ENCODE results near the gene HMSD. TPM values are rescaled to one million over a fixed set of nuclear protein-coding genes. Genes with fewer than 3 reads are reported as not detected.
A peak's percentile ranks its signal among the peaks of the same experiment; 100 is the strongest.
"Not testable (repeated sequence)": the region's sequence is repeated elsewhere in the genome, so short reads cannot be mapped to it uniquely, and the experiment has no call there.

The HMSD gene
- total and polyA plus RNA-seq, 2 experiments from 2014 or later, result 0.10 TPM; not detected in 1

DNA sequence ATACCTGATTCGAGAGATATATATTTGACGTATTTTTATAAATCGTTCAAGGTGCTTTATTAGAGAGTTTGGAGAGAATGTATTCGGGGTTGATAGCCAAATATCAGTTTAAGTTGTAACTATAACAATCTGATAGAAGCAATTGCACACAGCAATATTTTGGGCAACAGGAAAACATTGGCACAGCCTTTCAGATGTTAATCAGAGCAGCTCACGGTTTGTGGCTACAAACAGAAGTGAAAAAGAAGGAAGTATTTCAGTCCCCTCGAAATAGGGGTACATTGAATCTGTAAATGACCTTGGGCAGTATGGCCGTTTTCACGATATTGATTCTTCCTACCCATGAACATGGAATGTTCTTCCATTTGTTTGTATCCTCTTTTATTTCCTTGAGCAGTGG is 20.8 kb upstream of the HMSD start:
- no peak for DNase-seq (ENCODE audit: low spot score)
- WGBS (ENCODE audit: low lambda C conversion rate, missing lambda C conversion rate), result 83% methylated on average over 8 of the region's 8 CpGs
- Histone ChIP-seq H3K36me3 (replicated peaks; ENCODE audit: insufficient read depth, low read depth) (no peaks in the 10 kb centered on the region), H3K9me3 (ENCODE audit: low read depth) (no peaks in the 10 kb centered on the region), H3K4me1 (ENCODE audit: insufficient read depth) (no peaks in the 10 kb centered on the region), H3K9me2 (replicated peaks; ENCODE audit: insufficient read depth) (no peaks in the 10 kb centered on the region), H4K20me1 (ENCODE audit: insufficient read depth, poor library complexity, severe bottlenecking) (no peaks in the 10 kb centered on the region), H3K27me3 (peaks cover 9% of the 10 kb centered on the region), H3K27ac (no peak overlapping the region), H3K4me2 (no peak overlapping the region), H3K4me3 (no peak overlapping the region), H3K79me2 (no peaks in the 10 kb centered on the region), H2AFZ (no peak overlapping the region)
- no peak for TF ChIP-seq EZH2phosphoT487 (IDR thresholded peaks at IDR 0.05; ENCODE audit: low read depth, severe bottlenecking, unreplicated experiment)
- TF ChIP-seq, protein P1, sequence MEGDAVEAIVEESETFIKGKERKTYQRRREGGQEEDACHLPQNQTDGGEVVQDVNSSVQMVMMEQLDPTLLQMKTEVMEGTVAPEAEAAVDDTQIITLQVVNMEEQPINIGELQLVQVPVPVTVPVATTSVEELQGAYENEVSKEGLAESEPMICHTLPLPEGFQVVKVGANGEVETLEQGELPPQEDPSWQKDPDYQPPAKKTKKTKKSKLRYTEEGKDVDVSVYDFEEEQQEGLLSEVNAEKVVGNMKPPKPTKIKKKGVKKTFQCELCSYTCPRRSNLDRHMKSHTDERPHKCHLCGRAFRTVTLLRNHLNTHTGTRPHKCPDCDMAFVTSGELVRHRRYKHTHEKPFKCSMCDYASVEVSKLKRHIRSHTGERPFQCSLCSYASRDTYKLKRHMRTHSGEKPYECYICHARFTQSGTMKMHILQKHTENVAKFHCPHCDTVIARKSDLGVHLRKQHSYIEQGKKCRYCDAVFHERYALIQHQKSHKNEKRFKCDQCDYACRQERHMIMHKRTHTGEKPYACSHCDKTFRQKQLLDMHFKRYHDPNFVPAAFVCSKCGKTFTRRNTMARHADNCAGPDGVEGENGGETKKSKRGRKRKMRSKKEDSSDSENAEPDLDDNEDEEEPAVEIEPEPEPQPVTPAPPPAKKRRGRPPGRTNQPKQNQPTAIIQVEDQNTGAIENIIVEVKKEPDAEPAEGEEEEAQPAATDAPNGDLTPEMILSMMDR (IDR thresholded peaks at IDR 0.05; ENCODE audit: poor library complexity), result no peak
- TF ChIP-seq EZH2 (IDR thresholded peaks at IDR 0.05; ENCODE audit: borderline replicate concordance), result no peak

DNA sequence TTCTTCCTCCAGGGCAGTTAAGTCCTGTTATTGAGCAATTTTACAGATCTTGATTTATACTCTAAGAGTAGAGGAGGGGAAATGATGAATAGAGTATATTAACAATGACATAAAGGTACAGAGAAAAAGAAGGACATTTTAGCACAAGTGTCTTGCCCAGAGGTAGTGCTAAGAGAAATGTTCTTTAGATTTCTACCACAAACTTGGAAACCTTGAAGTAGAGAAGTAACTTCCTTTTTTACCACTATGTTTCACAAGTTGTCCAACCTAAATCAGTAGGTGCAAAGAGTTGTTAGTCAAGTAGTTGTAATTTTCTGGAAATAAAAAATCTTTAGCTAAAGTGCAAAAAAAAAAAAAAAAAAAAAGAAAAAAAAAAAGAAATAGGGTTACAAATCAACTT is 19.7 kb upstream of the HMSD start:
- not testable (repeated sequence) for H4K20me1 ChIP-seq (ENCODE audit: insufficient read depth, poor library complexity, severe bottlenecking); H3K79me2 ChIP-seq; H3K36me3 ChIP-seq (replicated peaks; ENCODE audit: insufficient read depth, low read depth); H3K9me2 ChIP-seq (replicated peaks; ENCODE audit: insufficient read depth); H2AFZ ChIP-seq; H3K4me1 ChIP-seq (ENCODE audit: insufficient read depth); H3K9me3 ChIP-seq (ENCODE audit: low read depth); H3K27me3 ChIP-seq; DNase-seq (ENCODE audit: low spot score); H3K4me2 ChIP-seq; H3K27ac ChIP-seq; H3K4me3 ChIP-seq

DNA sequence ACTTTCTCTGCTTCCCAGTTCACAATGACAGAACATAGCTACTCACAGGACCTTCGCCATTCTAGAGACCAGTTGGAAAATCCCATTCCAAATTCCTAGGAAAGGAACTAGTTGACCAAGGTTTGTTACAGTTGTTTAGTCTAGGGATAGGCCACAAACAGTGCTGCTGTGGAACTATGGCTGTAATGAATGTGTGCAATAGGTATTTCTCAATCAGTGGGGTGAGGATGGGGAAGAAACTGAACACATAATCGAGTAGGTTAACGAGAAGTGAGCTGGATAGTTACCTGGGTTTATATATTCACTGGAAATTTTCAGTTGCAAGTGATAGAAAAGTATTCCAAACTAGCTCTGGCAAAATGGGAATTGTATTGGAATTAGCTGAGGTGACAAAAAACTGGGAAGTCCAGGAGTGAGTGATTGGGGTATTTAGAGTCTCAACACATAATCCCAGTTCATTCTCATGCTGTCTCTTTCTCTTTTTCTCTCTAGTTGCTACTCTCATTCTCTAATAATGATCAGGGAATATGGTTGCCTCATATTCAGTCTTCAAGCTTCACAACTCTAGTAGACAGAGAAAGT is 18.2 kb upstream of the HMSD start:
- H3K4me3 ChIP-seq, result no peak overlapping the region
- H3K4me1 ChIP-seq (ENCODE audit: insufficient read depth), result no peaks in the 10 kb centered on the region
- H4K20me1 ChIP-seq (ENCODE audit: insufficient read depth, poor library complexity, severe bottlenecking), result no peaks in the 10 kb centered on the region
- H2AFZ ChIP-seq, result no peak overlapping the region
- no peak overlapping the region for H3K4me2 ChIP-seq
- H3K36me3 ChIP-seq (replicated peaks; ENCODE audit: insufficient read depth, low read depth), result no peaks in the 10 kb centered on the region
- no peaks in the 10 kb centered on the region for H3K9me2 ChIP-seq (replicated peaks; ENCODE audit: insufficient read depth)
- H3K27me3 ChIP-seq, result peaks cover 12% of the 10 kb centered on the region
- H3K79me2 ChIP-seq, result no peaks in the 10 kb centered on the region
- no peaks in the 10 kb centered on the region for H3K9me3 ChIP-seq (ENCODE audit: low read depth)
- TF ChIP-seq, protein P1 (IDR thresholded peaks at IDR 0.05; ENCODE audit: poor library complexity), result no peak
- no peak for TF ChIP-seq EZH2 (IDR thresholded peaks at IDR 0.05; ENCODE audit: borderline replicate concordance)
- no peak for TF ChIP-seq EZH2phosphoT487 (IDR thresholded peaks at IDR 0.05; ENCODE audit: low read depth, severe bottlenecking, unreplicated experiment)
- 93% methylated on average over 3 of the region's 3 CpGs for WGBS (ENCODE audit: low lambda C conversion rate, missing lambda C conversion rate)
- DNase-seq (ENCODE audit: low spot score), result no peak
- H3K27ac ChIP-seq, result no peak overlapping the region

DNA sequence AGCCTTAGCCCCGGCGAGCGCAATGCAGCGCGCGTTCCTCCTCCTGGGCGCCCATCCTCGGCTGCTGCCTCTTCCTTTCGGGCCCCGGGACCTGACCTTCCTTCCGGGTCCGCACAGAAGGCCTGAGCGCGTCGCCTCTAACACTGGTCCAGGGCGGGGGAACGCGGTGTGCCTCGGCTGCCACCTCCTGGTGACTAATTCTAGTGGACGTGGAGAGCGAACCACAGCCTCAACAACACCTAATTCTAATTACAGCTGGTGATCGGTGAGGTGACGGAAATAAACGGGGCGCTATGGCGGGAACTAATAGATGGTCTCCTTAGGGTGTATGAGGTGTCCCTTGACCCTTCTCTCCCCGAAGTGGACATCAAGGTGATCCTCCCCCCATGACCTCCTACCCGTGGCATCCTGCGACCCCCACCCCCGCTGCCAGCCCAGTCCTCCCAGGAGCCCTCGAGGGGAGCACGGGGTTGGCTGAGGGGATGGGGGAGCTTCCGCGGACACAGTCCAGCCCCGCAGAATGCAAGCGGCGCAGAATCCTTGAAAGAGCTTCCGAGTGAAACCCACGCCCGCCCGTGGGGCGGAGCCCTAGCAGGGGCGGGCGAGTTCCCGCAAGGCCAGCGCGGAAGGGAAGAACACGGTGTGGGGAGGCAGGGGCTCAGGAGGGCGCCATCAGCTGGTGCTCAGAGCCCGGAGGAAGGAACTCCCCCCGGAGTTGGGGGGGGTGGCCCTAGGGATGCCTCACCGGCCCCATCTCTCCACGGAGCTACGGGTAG is 12.8 kb upstream of the HMSD start:
- Histone ChIP-seq H3K27me3 (peaks cover 22% of the 10 kb centered on the region), H3K4me3 (peak overlapping the region; percentile 17), H4K20me1 (ENCODE audit: insufficient read depth, poor library complexity, severe bottlenecking) (no peaks in the 10 kb centered on the region), H3K9me2 (replicated peaks; ENCODE audit: insufficient read depth) (no peaks in the 10 kb centered on the region), H2AFZ (peak overlapping the region; percentile 99), H3K36me3 (replicated peaks; ENCODE audit: insufficient read depth, low read depth) (no peaks in the 10 kb centered on the region), H3K79me2 (no peaks in the 10 kb centered on the region), H3K4me2 (peak overlapping the region; percentile 98), H3K9me3 (ENCODE audit: low read depth) (no peaks in the 10 kb centered on the region), H3K4me1 (ENCODE audit: insufficient read depth) (peaks cover 3% of the 10 kb centered on the region), H3K27ac (no peak overlapping the region)
- peak; percentile 89 for DNase-seq (ENCODE audit: low spot score)
- TF ChIP-seq, protein P1 (IDR thresholded peaks at IDR 0.05; ENCODE audit: poor library complexity), result peak; percentile 82
- TF ChIP-seq EZH2phosphoT487 (IDR thresholded peaks at IDR 0.05; ENCODE audit: low read depth, severe bottlenecking, unreplicated experiment) (no peak), EZH2 (IDR thresholded peaks at IDR 0.05; ENCODE audit: borderline replicate concordance) (no peak)
- WGBS (ENCODE audit: low lambda C conversion rate, missing lambda C conversion rate), result 3% methylated on average over 53 of the region's 54 CpGs

Measured in hepatocyte (in vitro differentiated cells).